HG02623 (cell line): ENCODE measurements around the gene ENAH.

Experiments used
- ATAC-seq: cut with Tn5 transposase; IDR thresholded peaks from one replicate; pipeline ENCODE4 v1.9.1; 2021; ENCODE audit warnings: moderate library complexity; ENCODE audit not compliant: unreplicated experiment

ENAH gene

DNA sequence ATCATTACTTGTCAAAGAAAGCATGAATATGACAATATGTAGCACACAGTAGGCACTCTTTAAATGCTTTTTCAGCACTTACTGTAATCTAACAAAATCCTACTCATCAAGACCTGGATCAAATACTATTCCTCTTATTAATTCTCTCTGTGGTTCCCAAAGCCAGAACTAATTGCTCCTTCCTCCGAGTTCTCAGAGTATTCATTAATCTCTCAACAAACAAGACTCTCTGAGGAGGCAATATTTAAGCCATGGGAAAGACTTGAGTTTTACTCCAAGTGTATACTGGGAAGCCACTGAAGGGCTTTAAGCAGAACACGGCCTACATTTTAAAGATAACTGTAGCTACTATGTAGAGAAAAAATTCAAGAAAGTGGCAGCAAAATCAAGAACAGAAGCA lies 79.7 kb downstream of the ENAH start:
- no peak for ATAC-seq

DNA sequence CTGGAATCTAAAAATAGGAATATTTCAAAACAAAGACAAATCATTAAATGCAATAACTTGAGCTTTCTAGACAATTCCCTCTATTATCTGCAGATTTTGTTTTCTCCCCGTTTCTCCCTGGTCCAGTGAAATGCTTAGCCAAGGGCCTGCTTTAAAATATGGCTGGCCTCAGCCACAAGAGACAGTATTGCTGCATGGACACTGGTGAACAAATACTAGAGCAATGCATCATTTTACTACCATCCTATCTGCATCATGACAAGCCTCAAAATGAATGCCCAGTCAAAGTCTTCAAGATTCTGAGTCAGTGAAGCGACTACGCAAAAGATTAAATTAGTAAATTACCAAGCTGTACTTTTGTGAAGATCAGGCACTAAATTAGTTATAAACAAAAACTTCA lies 80.5 kb downstream of the ENAH start:
- ATAC-seq = no peak

DNA sequence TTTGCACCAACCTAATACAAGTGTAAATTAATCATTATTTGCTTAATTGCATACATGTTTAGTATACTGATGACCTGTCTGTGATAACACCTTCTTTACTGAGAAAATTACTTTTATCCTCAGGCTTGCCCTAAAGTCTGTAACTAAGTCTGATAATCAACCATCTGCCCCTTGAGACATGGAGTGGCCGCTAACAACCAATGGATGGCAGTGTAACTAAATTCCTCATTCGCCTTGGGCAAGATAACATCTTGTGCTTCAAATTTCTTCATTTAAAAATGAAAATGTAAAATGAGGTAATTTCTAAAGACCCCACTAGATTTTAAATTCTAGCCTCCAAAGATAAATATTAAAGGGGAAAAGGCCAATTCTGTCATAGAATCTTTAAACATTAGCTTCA lies 85.1 kb downstream of the ENAH start:
- ATAC-seq = no peak

DNA sequence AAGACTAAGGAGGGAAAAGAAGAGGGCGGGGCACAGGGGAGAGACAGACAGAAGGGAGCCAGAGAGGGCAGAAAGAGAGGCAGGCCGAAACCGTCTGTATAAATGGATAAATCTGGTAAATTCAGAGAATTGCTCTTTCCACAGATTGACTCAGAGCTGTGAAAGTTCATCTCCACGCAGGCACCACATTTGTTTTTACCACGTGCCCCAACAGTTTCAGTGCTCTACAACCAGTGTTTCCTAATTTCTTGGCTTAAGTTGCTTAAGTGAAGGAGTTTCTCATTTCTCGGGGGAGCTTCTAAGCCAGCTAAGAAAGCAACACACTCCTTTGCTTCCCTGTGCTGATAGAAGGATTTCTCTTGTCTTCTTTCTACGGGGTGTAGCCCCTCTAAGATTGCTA lies 87.1 kb downstream of the ENAH start:
- no peak for ATAC-seq

DNA sequence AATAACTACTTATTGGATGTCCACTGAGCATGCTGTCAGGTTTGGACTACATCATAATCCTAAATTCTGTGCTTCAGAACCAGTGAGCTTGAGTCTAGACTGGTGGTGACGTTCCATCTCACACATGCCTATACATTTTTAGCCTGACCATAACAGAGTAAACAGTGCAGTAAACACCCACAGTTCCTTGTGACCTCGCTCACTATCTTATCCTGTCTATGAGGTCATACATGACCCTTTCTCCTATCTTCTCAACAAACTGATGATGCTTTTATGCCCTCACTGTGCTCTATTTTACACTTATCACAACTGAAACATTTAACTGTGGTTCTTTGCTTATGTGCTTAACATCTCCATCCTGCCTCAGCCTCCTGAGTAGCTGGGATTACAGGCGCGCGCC lies 91.2 kb downstream of the ENAH start:
- ATAC-seq = no peak

DNA sequence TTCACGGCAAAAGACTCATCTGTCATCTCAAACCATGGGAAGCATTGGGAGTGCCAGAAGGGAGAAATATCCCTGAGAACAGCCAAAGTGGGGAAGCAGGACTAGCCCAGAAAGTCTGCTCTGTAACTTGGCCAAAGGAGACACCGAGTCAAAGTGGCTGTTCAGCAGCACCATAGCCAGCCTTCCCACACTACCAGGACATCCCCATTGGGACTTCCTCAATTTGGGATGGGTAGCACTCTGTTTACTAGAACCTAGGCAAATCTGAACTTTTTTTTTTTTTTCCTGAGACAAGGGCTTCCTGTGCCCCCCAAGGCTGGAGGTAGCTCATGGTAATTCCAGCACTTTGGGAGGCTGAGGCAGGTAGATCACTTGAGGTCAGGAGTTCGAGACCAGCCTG lies 93.0 kb downstream of the ENAH start:
- ATAC-seq = no peak

DNA sequence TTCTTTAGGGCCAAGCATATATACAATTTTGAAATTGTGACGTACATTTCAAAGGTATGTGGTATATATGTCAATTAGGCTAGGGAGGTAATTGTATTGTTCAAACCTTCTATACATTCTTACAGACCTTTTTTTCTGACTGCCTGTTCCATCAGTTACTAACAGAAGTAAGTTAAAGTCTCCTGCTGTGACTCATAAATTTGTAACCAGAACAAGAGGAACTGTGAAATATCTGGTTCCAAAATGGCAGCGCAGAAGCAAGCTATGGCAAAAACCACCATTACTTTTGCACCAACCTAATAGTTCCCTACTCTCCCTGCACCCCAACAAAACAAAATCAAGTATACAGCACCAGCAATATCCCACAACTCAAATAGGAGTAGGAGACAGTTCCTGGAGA lies 93.6 kb downstream of the ENAH start:
- no peak for ATAC-seq

DNA sequence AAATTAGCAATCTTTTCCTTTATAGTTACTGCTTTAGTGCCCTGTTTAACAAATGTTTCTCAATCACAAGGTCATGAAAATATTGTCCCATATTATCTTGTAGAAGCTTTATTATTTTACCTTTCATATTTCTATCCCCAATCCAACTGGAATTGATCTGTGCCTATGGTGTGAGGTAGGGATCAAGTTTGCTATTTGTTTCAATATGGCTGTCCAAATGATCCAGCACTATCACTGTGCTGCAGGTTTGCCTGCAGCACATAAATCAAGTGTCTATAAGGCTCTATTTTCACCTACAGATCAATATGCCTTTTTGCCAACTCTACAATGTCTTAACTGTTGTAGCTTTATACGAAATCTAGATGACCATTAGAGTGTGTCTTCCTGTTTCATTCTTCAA lies 96.2 kb downstream of the ENAH start:
- no peak for ATAC-seq

DNA sequence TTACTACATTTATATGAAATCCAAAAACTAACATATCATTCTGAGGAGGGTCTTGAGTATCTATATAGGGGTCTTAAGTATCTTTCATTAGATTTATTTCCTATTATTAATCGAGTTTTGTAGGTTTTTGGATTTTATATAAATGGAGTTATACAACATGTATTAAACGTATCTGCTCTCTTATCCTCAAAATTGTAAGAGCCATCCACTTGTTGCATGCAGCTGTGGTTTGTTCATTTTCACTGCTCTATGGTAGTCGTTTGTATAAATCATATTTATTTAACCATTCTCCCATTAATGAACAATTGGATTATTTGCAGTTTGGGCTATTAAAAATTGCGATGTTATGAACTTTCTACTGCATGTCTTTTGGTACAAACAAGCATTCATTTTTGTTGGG lies 97.1 kb downstream of the ENAH start:
- ATAC-seq = no peak

DNA sequence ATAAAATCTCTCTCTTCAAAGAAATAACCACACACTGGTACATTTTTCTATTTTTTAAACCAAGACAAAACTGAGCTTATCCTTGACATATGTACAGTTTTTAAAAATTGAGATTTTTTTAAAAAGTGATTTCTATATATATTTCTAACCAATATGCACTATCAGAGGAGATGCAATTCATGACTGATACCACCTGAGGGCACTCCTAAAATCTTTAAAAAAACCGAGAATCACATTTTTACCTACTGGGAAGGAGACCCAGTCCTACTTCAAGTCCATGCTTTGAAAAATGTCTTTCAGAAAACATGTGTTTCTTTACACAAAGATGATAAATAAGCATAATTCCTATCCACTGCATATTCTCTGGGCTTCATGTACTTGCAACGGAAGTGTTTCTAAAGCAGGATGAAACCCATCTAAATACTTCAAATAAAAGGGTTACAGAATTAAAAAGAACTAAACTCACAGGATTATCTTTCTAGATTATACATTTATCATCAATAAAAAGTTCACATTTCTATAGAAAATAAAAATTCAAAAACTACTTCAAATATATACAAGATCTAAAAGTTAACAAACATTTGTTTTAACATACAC lies 98.6 kb downstream of the ENAH start:
- no peak for ATAC-seq

DNA sequence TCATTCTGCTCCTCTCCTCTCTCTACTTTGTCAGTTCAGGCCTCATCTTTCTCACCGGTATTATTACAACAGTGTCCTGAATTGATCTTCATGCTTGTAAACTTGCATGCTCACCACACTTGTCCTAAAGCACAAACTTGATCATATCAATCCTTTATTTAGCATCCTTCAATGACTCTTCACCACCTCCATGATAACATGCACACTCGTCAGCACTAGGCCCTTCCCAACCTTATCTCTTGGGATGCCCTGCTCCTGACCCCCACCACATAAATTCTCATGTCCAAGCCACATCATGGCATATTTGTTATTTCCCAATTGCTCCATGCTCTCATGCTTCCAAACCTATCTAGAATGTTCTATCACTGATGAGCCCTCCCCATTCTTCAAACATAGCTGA lies 103.1 kb downstream of the ENAH start:
- ATAC-seq = no peak

DNA sequence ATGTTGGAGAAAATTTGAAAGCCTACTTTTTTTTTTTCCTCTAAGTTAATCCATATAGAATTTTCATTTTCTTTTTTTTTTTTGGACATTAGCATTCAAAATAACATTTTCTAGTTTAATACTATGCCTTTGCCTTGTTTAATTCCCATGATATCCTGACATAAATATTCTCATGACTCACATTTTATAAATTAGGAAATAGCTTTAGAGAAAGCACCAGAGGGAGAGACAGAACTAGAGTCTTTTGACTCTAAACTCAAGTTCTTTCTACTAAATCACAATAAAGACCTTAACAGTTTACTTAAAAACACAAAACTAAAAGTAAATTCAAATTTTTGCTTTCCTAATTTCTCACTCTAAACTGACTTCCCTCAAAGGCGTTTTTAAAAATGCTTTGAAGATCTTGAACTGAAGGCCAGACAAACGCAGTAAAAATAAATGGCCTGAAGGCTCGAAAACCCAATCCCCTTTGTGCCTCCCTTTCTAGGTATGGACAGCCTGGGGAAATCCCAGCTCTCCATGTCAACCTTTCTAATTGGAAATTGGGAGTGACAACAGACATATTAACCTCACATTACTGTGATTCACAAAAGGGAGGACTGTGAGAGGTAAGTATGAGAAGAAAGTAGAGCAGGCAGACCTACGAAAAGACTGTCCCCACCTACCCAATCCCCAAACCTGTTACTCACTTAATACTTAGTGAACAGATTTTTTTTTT lies 104.6 kb downstream of the ENAH start:
- ATAC-seq = no peak

DNA sequence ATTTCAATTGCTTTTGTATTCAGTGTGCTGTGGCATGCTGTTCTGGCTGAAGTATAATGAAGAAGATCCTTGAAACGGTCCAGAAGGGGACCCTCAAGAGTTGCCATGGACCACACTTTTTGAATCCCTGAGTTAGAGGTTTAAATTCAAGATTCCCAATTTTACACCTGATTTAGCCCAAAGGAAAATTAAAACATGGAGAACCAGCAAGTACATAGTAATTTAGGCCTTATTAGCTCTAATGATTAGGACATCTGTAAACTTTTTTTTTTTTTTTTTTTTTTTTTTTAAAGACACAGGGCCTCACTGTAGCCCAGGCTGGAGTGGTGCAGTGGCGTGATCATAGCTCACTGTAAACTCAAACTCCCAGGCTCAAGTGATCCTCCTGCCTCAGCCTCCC lies 107.3 kb downstream of the ENAH start:
- no peak for ATAC-seq

DNA sequence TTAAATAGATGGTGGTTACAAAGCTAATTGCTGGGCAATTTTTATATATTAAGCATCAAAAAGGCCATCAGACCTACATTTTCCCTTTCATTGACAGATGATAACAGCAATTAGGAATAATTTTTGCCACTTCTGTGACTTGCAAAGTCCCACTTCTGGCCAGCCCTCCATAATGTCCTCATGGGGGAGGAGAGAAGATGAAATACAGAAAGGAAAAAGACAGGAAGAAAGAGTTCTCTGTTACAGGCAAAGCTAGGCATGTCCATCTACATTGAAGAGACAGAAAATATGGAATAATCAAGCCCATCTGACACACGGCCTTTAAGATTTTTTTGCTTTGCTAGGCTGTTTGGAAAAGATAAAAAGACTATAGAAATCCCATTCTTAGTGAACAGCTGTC lies 108.0 kb downstream of the ENAH start:
- no peak for ATAC-seq

DNA sequence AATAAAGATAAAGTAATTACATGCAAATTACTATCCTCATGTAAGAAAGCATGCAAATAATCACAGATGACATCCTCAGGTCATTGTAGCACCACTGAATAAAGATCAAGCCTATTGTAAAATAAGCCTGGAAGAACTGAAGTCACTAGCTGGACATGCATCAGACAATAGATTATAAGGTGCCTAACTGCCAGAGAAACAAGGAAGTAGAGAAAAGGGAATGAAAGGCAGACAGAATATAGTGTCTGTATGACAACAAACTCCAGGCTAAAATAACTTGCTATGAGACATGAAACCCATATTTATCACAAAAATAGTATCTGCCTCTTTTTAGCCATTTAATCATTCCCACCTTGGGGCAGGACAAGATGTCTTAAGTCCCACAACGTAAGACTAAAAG lies 108.7 kb downstream of the ENAH start:
- ATAC-seq = no peak

DNA sequence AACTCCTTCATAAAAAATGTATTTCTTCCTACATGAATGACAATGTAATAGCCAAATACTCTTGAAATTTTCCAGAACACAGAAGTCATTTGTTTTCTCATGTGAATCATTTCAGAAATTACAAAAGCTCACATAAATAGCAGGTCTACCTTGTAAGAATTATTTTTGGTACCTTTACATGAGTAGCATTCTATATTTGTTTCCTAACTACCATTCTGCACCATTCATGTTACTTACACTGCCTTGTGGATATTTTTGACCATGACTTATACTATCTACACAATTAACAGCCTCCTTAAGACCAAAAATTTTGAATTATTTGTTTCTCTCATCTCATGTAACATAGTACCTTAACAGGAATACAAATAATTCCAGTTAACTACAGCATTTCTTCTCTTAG lies 109.6 kb downstream of the ENAH start:
- no peak for ATAC-seq

DNA sequence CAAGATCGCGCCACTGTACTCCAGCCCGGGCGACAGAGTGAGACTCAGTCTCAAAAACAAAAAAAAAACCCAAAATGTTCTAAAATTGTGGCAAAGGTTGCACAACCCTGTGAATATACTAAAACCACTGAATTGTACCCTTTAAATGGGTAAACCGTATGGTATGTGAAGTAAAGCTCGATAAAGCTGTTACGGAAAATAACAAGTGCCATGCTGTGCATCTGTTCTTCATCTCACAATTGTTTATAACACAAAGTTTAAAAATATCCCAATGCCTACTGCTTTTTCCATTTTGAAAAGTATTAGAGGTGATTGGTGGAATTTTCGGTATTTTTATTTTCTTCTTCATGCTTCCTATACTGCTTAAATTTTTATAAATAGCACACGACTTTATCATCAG lies 111.5 kb downstream of the ENAH start:
- no peak for ATAC-seq

DNA sequence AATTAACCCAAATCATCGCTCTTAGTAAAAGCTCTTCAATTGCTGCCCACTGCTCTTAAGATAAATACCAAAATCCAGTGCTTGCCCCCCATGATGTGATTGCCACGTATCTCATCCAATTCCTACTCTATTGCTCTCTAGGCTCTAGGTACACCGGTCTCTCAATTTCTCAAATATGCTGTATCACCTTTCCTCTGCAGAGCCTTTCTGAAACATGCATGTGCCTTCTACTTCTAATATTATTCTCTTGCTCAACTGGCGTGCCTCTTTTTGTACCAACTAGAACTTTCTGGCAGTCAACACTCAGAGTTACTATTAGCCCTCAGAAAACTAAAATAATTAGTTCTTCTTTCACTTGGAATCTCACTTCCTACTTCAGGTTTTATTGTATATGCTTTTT lies 113.3 kb downstream of the ENAH start:
- no peak for ATAC-seq

DNA sequence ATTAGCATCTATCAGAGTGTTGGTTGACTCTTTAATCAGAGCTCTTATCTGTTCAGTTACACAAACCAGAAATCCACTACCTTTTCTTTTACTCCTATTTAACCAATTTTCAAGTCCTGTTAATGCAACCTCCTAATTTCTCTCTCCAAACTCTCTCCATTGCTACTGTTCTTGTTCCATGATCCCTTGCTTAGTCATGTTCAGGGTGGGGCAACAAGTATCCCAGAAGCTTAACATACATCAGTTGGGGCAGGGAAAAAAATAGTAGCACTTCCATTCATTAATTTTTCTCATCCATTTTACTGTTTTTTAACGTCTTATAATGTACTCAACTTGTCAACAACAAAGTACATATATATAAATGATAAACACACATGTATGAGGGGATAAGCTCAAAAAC lies 113.9 kb downstream of the ENAH start:
- ATAC-seq = no peak

DNA sequence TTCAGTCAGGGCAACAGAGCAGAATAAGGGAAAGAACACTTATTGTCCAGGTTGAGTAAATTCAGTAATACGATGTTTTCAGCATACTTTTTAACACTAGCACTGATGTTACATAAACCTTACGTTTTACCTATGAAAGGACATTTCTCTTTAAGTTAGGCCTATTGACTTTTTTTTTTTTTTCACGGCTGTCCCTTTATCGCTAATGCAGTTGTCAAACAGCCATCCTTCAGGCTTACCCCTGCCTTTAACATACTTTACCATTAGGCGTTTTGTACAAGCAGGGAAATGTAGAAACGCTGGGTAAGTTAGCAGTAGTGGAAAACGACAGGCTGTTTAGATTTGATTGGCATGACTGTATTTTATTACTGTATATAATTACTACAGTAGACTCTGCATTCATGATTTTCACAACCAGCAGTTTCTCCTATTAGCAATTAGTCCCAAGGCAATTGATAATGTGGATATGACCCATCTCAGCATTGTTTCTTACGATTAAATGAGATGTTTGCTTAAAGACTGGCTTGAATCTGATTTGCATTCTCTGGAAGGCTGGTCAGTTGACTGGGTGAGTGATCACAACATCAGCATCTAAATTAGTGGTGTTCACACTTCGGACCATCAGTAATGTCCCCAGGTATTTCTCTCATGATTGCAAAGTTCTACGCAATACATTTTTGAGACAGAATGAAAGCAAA lies 115.2 kb downstream of the ENAH start:
- ATAC-seq = no peak

DNA sequence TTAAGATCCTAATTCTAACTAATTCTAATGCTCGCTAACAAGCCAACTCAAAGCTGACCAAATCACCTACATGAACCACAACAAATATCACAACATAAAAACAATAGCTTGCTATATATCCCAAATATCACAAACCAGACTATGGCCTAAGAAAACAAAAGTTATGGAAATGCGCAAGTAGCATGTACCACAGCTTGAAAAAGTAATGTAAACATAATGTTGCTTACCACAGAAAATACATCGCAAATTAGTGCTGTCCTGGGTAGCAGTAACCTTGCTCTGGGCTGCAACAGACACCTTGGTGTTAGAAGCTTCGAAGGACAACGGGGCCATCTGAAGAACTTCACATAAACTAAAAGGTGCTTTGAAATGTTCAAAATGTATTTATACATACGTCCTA lies 117.6 kb downstream of the ENAH start:
- ATAC-seq = no peak

DNA sequence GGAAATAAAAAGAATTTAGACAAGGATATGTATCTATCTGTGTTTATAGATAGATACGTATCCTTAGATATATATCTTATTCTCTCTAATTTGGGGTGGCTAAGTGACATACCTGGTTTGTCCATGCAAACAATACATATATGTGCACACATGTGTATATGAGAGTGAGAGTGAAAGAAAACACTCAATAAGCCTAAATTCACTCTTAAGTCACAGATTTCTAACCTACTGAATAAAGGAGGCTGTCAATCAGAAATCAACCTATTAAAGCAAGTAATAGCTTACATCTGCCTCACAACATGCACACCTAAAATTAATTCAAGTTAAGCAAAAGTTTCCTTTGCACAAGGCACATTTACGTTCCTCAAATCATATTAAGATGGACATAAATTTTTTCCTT lies 118.2 kb downstream of the ENAH start:
- ATAC-seq = no peak

DNA sequence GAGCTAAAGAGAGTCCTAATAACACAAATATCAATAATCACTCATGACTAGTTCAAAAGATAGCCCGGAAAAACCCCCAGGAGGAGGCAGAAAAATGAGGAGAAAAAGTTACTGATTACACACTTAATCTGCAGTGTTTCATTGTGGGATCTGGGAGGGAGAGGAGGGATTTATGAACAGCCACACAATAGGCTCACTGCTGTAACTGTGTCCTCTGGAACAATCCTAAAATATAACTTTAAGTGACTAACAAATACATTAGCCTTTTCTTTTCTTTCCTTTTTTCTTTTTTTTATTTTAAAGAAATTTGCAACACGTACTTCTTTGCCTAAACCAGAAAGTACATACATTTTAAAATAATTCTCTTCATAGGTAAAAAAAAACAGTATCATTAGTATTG lies 118.8 kb downstream of the ENAH start:
- no peak for ATAC-seq
